Measurements from ENCODE around the gene TNS1.

The TNS1 gene

DNA sequence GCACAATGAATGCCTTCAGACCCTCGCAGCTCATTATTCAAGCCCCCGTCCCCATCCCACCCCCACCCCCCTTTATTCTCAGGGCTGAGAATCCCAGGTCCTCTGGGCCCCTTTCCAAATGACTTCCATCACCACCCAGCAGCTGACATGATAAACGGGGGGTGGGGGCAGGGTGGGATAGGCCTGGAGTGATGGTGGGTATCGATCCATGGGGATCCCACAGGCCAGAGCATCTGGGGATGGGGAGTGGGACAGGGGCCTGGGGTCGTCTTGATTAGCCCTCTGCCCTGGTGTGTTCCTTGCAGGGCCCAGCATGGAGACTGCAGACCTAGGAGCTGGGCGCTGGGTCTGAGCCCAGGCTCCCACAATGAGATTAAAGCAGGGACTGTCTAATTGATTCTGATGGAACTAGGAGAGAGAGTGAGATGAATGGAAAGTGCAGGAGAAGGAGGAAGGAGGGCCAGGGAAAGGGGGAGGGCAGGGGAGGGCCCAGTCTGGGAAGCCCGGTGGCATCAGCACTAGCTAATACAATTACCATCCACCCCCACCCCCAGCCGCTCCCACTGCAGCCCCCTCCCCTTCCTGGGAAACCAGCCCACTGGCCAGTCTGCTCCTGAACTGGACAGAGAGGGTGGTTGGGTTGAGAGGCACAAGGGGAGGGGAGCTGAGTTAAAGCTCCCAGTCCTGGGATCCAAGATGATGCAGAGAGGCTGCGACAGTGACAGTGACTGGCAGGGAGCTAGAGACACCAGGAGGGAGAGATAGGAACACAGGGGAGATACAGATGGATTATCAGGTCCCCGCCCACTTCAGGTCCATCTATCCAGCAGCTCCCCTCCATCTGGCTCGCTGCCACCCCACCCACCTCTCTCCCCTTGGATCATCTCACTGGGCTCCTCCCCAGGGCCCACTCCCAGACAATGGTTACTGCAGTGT is 13.1 kb upstream of the TNS1 start:
- peak; percentile 84 for DNase-seq

DNA sequence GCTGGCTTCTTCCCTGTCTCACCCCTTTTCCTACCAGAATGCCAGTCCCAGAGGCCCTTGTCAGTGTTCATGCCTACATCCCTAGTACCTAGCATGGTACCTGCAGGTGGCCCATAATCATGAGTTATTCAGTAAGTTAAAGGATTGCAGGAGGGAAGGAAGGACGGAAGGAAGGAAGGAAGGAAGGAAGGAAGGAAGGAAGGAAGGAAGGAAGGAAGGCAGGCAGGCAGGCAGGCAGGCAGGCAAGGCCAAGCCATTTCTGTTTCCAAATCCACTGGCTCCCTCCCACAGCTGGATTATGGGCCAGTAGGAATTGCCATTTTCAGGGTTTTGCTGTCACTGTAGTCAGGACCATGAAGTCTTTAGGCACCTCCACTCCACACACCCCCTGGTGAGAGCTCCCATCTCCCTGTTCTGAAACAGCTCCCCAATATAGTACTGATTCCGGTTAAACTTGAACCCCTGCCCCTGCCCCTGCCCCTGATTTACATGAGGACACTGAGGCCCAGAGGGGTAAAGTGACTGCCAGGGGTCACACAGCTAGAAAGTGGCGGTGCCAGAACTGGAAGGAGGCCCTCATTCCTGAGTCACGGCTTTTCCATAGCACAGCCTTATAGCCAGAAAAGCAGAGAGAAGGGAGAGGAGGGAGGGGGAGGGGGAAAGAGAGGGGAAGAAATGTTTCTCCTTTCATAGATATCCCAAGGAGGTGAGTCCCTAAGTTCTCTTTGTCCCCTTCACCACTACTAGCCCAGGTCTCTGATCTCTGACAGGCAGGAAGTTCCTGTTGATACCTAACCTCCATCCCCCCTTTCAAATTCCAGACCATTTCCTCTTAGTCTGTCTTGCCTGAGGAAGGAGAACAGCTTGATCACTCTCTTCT is 12.2 kb upstream of the TNS1 start:
- no peak for DNase-seq

DNA sequence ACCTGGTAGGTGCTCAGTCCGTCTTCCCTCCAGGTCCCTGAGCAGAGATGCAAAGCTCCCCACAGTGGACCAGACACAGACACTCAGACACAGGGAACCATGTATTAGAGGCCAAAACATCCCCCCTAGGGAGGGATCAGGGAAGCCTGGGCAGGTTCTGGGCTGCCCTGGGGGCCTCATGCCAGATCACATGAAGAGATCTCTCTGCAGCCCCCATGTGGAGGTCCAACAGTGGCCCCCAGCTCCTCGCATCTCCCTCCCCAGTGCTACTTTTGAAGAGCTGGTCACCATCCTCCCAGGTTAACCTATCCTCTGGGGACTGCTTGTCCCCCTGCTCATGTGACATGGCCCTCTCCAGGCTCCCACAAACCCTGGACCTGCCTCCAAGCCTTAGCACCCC is 10.5 kb upstream of the TNS1 start:
- no peak for DNase-seq

DNA sequence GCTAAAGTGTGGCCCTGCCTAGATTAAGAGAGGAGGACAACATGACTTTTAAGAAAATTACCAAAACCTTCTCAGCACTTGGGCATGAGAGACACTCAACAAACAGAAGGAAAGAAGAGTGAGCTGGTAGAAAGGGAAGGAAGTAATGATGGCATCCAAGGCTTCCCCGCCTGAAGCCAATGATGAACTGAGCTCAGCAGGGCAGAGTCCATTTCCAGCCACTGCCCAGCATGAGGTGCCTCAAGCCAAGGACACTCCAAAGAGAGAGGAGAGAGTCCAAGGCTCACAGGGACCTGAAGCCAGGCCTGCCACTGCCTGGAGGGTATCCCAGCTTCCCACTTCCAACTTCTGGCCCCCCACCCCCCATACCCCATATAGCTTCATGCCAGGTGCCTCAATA is 9.5 kb upstream of the TNS1 start:
- DNase-seq, result no peak

DNA sequence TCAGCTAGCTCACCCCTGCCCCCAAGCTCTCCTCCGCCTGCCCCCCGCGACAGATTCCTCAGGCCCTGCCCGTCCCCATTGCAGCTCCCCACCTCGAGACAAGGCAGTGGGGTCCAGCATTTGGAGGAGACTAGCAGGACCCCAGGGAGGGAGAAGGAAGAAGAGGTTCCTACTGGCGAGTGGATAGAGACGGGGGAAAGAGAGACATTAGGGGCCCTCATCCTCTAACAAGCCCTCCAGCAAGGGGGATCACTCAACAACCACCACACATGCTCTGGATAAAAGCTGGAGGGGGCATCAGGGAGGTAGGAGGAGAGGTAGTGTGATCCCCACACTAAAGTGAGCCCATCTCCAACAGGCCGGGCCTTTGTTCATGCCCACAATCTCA is 8.9 kb upstream of the TNS1 start:
- no peak for DNase-seq

DNA sequence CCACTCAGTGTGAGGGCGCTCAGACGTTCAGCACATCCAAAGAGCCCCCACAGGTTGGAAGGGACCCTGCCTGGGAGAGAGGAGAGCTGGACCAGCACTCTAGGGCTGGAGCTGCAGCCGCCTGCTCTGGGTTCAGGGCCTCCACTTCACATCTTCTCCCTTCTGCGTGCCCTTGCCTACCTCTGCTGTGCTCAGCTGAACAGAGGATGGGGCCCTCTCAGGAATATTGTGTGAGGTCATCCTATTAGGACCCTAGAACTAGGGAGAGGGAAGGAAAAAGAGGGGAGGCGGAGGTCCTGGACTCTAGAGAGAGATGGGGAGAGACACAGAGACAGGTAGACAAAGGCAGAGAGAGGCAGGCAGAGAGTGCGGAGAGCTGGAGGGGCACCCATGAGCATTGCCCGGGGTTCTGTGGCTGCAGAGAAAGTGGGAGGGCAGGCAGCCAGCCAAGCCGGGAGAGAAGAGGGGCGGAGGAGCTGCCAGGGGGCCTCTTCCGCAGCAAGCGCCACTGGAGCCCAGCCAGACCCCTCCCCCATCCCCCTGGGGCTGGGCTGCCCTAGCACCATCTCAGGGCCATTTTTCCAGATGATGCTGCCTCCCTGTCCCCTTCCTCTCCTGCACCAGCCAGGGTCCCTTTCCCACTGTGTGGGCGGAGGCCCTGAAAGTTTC is 8.3 kb upstream of the TNS1 start:
- DNase-seq, result peak; percentile 67

DNA sequence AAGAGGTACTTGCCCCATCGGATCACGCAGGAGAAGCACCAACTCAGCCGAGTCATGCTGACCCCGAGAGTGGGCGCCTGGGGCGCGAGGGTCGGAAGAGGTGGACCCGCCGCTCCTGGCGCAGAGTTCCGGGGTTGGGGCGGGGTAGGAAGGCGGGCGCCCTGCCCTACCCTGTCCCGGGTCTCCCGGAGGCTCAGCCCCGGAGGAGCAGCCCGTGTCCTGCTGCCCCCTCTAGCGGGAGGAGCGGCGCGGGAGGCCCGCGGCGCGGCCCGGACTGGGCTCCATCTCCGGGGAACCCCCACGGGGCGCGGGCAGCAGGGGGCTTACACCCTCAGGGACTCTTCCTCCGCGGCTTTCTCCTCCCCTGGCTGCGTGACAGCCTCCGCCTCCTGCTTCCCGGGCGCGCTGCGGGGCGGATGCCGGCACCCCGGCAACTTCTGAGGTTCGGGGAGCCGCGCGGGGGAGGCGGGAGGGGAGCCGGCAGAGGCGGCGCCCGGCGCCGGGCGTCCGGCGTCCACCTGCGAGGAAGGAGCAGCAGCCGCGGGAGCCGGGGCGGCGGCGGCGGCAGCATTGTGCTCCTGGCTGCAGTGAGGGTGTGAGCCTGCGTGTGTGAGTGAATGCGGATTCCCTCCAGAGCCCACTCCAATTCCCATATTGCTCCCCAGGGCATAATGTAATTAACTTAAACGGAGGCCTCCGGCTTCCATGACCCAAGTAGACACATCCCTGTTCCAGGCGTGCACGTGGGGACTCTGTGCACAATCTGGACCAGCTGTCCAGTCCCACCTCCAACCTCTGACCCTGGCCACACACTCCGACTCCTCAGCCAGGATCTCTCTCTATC is 7.6 kb upstream of the TNS1 start:
- peak; percentile 74 for DNase-seq

DNA sequence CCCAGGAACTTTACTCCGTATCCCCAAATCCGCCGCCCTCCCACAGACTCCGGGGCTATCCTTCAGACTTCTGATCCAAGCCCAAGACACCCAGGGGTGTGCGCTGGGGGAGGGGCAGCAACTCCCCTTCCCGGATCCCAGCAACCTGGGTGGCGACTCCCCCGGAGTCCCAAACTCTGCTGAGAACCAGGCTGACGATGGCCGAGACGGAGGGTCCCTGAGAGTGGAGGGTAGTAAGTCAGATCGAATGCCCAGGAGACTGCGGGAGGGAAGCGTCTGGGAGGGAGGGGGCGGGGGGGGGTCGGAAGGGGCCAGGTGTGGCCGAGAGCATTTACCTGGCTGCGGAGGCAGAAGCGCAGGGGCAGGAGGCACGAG is 7.0 kb upstream of the TNS1 start:
- DNase-seq, result no peak

DNA sequence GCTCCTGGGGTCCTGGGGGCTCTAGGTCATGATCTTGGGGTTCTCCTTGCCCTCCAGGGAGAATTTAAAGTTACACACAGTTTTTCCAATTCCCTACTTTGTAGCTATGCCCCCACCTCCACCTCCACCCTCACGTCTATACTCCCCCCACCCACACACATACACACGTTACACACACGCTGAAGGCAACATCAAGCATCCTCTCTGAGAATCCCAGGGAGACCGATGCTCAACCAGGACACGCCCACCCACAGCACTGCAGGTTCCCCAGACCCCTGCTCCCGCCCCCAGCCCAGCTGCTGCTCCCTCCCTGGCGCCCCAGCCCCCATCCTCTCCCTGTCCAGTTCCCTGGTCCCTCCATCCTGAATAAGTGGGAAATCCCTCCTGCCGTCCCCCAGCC is 6.4 kb upstream of the TNS1 start:
- DNase-seq, result no peak

DNA sequence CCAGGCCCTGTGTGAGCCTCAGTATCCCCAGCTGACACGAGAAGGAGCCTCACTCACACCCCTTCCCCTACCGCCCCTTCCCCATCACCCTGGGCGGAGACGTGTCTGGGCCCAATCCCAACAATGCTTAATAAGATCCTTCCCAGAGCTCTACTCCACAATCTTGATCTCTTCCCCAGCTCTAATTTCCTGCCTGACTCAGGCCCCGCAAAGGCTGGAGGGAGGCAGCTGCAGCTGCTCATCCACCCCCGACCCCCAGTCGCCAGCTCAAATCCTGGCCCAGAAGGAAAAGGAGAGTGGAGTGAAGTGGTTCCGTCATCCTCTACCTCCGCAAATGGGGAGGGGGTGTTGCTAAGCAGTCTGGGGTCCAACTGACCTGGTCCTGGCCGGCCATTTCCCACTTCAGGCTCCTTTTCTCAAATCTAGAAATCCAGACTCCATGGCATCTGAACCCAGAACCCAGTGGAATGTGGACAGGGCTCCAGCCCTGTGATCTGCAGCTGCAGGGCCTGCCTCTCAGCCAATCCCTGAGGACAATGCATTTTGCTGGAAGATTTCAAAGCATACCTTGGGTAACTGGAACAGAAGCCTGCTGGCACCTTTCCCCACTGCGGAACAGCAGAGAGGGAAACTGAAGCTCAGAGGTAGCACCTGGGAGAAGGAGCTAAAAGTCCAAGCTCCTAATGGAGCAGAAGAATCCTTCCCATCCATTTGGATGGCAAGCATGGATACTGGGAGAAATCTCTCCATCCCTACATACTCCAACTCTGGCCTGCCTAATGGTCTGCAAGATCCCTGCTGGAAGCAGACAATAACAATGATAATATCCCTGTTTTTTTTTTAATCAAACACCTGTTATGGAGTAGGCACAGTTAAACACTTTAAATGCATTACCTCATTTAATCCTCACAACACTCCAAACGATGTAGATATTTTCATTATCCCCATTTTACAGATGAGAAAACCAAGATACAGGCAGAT is 5.6 kb upstream of the TNS1 start:
- DNase-seq, result peak; percentile 54

DNA sequence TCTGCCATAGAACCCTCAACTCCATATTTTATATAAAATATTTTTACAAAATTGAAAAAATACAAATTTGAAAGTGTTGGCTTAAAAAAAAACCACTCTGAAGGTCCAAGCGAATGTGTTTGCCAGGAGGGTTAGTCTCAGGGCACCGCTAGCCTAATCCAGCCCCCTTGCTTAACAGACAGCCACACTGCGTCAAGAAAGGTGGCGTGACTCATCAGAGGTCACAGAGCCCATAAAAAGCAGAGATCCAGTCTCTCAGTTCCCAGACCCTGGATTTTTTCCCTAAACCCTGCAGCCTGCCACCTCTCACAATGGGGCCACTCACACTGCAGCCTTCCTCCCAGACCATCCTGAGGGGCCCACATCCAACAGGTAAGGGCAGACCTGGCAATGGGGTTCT is 3.9 kb upstream of the TNS1 start:
- no peak for DNase-seq

DNA sequence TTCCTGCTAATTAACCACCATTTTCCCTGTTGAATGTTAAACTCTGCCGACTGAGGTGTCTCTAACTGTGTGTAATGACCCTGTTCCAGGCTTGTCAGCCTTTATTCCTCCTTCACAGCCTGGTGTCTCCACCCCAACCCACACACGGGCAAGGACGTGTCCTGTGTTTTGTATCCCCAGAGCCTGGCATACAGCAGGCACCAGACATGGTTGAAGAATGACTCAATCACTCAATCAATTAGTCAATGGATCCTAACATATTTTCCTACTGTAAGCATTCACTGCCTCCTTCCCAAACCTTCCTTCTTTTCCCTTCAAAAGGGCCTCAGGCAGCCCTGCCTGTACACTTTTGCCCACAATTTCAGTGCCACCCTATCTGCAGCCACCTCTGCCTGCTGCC is 2.7 kb upstream of the TNS1 start:
- no peak for DNase-seq

DNA sequence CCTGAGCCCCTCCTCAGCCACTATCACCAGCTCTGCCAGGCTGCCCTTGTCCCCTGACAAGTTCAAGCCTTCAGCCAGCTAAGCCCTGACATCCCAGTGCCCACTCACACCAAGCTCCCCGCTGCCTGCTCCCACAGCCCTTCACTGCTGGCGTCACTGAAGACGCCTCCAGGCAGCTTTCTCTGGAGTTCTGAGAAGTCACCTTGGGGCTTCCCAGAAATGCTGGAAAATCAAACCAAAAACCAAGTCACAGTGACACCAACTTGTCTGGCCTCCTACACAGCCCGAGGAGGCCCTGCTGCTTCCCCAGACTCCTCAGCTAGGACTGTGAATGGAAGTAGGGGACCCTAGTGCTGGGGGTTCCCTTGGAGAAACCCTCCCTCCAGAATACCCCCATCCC is 2.2 kb upstream of the TNS1 start:
- DNase-seq, result no peak

DNA sequence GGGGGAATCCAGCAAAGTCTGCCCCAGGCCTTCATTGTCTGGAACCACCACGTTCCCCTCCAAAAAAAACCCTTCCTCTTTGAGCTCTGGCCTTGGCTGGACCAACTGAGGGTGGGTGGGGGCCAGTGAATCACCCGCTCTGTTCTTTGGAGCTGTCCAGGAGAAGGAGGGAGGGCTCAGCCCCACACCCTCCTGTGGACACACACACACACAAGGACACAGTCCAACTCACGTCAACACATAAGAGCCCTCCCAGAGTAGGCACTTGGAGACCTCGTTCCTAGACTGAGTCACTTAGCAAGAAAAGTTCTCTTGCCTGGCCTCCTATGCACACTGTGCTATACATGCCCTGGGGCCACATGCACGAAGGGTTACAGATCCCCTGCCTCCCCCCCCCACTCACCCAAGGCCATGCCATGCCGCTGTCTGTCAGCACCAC is 1.2 kb upstream of the TNS1 start:
- DNase-seq, result peak; percentile 51

DNA sequence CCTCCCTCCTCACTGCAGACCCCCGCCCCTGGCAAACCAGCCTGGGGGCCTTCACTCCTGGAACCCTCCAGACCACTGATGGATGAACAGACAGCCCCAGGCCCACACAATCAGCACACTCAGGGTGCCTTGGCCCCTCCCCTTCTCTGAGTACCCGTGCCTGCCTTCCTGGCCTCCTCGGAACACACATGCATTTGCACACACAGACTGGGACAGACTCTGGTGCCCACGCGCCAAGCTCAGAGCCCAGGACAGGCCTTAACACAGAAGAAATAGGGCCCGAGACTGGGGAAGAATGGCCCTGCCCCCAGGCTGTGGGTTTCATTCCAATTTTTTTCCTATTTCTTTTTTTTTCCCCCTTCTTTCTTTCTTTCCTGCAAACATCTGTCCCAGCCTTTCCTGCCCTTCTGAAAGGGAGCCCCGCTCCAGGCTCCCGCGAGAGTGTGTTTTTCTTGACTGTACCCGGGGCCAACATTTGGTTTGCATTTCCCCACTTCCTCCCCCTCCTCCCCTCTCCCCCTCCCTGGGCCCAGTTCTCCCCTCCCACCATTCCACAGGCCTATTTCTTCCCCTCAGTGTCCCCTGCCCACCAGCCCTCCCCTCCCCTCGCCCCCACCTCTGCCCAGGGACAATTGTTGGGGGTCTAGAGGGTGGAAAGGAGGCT is 618 bp upstream of the TNS1 start:
- peak; percentile 83 for DNase-seq

DNA sequence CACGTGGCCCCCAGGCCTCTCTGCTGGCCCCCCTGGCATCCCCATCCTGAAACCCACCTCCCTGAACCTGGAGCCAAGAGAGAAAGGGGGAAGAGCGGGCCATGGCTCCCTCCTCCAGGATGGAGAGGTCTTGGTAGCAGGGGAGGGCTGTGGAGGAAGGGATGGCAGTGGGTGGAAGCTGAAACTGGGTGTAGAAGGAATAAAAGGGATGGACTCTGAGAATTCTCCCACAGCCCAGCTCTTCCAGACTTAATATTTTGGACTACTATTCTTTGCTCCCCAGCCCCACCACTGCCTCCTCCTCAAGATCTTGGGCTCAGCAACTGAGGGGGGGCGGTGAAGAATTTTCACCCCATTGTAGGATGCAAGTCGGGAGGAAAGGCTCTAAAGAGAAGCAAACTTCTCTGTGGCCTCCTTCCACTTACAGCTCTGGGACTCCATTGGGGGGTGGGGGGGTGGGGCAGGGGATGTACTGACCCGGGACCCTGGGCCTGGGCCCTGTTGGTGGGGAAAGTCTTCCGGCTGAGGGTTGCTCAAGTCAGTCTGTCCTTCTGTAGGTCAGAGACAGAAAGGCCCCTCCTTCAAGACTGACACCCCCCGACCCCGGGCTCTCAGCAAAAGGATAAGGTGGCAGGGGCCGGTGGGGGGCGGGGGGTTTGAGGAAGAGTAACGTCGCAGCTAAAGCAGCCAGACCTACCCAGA is 501 bp downstream of the TNS1 start:
- no peak for DNase-seq

DNA sequence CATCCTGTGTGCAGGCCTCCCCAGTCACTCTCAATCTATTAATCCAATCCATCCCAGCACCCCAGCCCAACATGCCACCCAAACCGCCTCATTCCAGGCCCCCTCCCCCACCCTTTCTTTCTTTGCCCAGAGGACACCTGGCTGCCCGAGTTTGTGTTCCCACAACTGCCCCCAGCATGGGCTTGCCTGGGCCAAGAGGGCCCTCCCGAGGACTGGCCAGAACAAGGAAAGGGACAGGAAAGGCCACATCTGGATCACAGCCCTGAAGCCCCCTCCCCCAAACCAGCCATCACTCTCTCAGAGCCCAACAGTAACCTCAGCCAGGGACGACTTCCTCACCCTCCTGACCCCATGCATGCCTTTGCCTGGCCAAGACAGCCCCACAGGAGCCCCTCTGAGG is 1.2 kb downstream of the TNS1 start:
- no peak for DNase-seq

DNA sequence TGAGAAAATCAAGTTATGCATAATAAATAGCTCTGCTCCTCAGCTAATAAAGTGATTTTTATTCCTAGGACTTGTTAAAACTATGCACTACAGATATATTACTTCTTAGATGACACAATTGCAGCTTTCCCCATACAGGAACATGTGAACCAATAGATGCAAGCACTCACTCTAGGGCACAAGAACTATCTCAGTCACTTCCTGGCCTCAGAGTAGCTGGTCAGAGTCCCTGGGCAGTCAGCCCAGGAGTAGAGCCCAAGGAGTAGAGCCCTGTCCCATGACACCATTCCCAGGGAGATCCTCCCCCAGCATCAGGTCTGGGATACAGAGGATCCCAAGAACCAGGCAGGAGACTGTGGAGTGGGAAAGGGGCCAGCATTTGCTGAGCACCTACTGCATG is 2.7 kb downstream of the TNS1 start:
- DNase-seq, result no peak

DNA sequence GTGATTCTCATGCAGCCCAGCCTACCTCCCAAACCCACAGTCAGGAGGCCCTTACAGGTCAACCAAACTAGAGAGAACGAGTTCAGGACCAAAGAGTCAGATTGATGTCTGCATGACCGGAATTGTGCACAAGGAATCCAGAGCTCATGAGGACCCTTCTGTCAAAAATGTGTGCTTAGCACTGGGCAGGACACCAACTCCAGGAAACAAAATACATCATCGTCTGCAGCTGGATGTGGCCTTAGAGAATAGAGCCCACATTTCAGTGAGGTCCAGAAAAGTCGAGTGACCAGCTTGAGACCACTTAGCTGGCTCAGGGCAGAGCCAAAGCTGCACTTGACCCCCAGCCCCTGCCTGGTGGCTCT is 3.2 kb downstream of the TNS1 start:
- no peak for DNase-seq
